DND-41 (cell line): ENCODE data around the gene KCNMA1.

Experiments used
- ATAC-seq: fragments of 200-7000 bp; cut with Tn5 transposase; 3 replicates; pipeline ENCODE4 v1.9.1; 2021; ENCODE audit warnings: low read depth; ENCODE audit not compliant: insufficient read depth
- DNase-seq: peaks from one replicate; pipeline ENCODE4 v3.0.0-alpha.2; 2020
- H2AFZ ChIP-seq: 2 replicates; pipeline ENCODE4 v1.6.0; 2012; ENCODE audit warnings: low read depth, low read length
- H3K27ac ChIP-seq: 2 replicates; pipeline ENCODE4 v1.5.1; 2012; ENCODE audit warnings: low read length, inconsistent platforms
- H3K27me3 ChIP-seq: fragments of 200-600 bp; sonication (generic); 2 replicates; pipeline ENCODE4 v1.6.0; 2012; ENCODE audit warnings: low read length, mild to moderate bottlenecking, inconsistent platforms; ENCODE audit not compliant: insufficient read depth, poor library complexity
- H3K36me3 ChIP-seq: 2 replicates; pipeline ENCODE4 v1.5.1; 2012; ENCODE audit warnings: low read length, inconsistent platforms; ENCODE audit not compliant: insufficient read depth
- H3K4me1 ChIP-seq: 2 replicates; pipeline ENCODE4 v1.5.1; 2012; ENCODE audit warnings: mild to moderate bottlenecking, low read length; ENCODE audit not compliant: insufficient read depth
- H3K4me2 ChIP-seq: 2 replicates; pipeline ENCODE4 v1.6.0; 2012; ENCODE audit warnings: mild to moderate bottlenecking, moderate library complexity, low read length, inconsistent platforms; ENCODE audit not compliant: insufficient read depth
- H3K4me3 ChIP-seq, 2 experiments: fragments of 200-600 bp in 1 of 2; shearing (Covaris generic) in 1 of 2; 2 replicates each; pipeline ENCODE4 v1.5.1; 2012 to 2016; ENCODE audit warnings: inconsistent platforms in 2 of 2, low read length in 2 of 2, mild to moderate bottlenecking in 2 of 2, low read depth in 1 of 2, moderate library complexity in 1 of 2
- H3K79me2 ChIP-seq: 2 replicates; pipeline ENCODE4 v1.6.0; 2012; ENCODE audit warnings: low read length, inconsistent platforms; ENCODE audit not compliant: insufficient read depth
- H3K9ac ChIP-seq: 2 replicates; pipeline ENCODE4 v1.6.0; 2012; ENCODE audit warnings: low read depth, mild to moderate bottlenecking, inconsistent platforms, low read length, moderate library complexity
- H3K9me3 ChIP-seq: 2 replicates; pipeline ENCODE4 v1.5.1; 2012; ENCODE audit warnings: low read length, moderate library complexity, mild to moderate bottlenecking, inconsistent platforms; ENCODE audit not compliant: insufficient read depth, severe bottlenecking
- H4K20me1 ChIP-seq: 2 replicates; pipeline ENCODE4 v1.6.0; 2012; ENCODE audit warnings: low read length; ENCODE audit not compliant: insufficient read depth
- CTCF ChIP-seq: IDR thresholded peaks from 2 replicates; pipeline ENCODE4 v1.5.1; 2012; ENCODE audit warnings: borderline replicate concordance, low read length, moderate library complexity, mild to moderate bottlenecking; ENCODE audit not compliant: poor library complexity, severe bottlenecking; ENCODE audit errors: extremely low read depth
- EZH2 ChIP-seq: IDR thresholded peaks from 3 replicates; pipeline ENCODE4 v1.6.1; 2012; ENCODE audit warnings: borderline replicate concordance, low read depth, mild to moderate bottlenecking, moderate library complexity, low read length, inconsistent platforms; ENCODE audit not compliant: severe bottlenecking

The KCNMA1 gene

GRCh38 chr10:77090381-77091356 lies 546.9 kb downstream of the KCNMA1 start:
- Histone ChIP-seq H4K20me1 (no peaks in the 10 kb centered on the region), H3K4me3 (no peak overlapping the region), H3K9ac (no peak overlapping the region), H3K79me2 (no peaks in the 10 kb centered on the region), H2AFZ (no peak overlapping the region), H3K27ac (no peak overlapping the region), H3K36me3 (no peaks in the 10 kb centered on the region), H3K4me1 (no peaks in the 10 kb centered on the region), H3K9me3 (no peaks in the 10 kb centered on the region), H3K4me2 (no peak overlapping the region), H3K27me3 (peaks cover 2% of the 10 kb centered on the region)
- DNase-seq, result no peak
- no peak for ATAC-seq
- TF ChIP-seq EZH2 (no peak), CTCF (no peak)

GRCh38 chr10:77087366-77087765 lies 550.2 kb downstream of the KCNMA1 start:
- Histone ChIP-seq H3K4me3 (no peak overlapping the region), H3K79me2 (no peaks in the 10 kb centered on the region), H3K9ac (no peak overlapping the region), H4K20me1 (no peaks in the 10 kb centered on the region), H3K27ac (no peak overlapping the region), H3K36me3 (no peaks in the 10 kb centered on the region), H3K9me3 (no peaks in the 10 kb centered on the region), H3K4me2 (no peak overlapping the region), H2AFZ (no peak overlapping the region), H3K27me3 (peaks cover 2% of the 10 kb centered on the region), H3K4me1 (no peaks in the 10 kb centered on the region)
- DNase-seq (no peak), ATAC-seq (no peak)
- TF ChIP-seq EZH2 (no peak), CTCF (no peak)

- no peak for ATAC-seq
- H3K9ac ChIP-seq, result no peak overlapping the region
- no peak for DNase-seq
- no peak overlapping the region for H3K4me2 ChIP-seq
- H3K79me2 ChIP-seq, result no peaks in the 10 kb centered on the region
- H2AFZ ChIP-seq, result no peak overlapping the region
- TF ChIP-seq EZH2, result no peak
- no peak for TF ChIP-seq CTCF
- no peak overlapping the region for H3K27ac ChIP-seq
- H3K36me3 ChIP-seq, result no peaks in the 10 kb centered on the region
- peaks cover 2% of the 10 kb centered on the region for H3K27me3 ChIP-seq
- H4K20me1 ChIP-seq, result no peaks in the 10 kb centered on the region
- no peak overlapping the region for H3K4me3 ChIP-seq
- no peaks in the 10 kb centered on the region for H3K4me1 ChIP-seq
- no peaks in the 10 kb centered on the region for H3K9me3 ChIP-seq
Measured at GRCh38 chr10:77086081-77086480, 551.5 kb downstream of the KCNMA1 start.
